ENCODE results near the gene TCTN2.

TCTN2 gene

GRCh38 chr12:123749355-123749754 lies 78.4 kb downstream of the TCTN2 start:
- TF ChIP-seq ISL1 (CRISPR knock-in tag; IDR thresholded peaks at IDR 0.05) (no peak), RARB (CRISPR knock-in tag; IDR thresholded peaks at IDR 0.05) (no peak), PATZ1 (CRISPR knock-in tag; IDR thresholded peaks at IDR 0.05; ENCODE audit: borderline replicate concordance) (no peak), BACH2 (CRISPR knock-in tag; IDR thresholded peaks at IDR 0.05; ENCODE audit: borderline replicate concordance) (no peak), TSHZ2 (CRISPR knock-in tag; IDR thresholded peaks at IDR 0.05) (no peak), ZNF565 (CRISPR knock-in tag; conservative IDR thresholded peaks at IDR 0.05; ENCODE audit: low read depth) (no peak)
- ATAC-seq: no peak

- TF ChIP-seq ZFP3 (CRISPR knock-in tag; IDR thresholded peaks at IDR 0.05): no peak
- TF ChIP-seq PPARA (CRISPR knock-in tag; IDR thresholded peaks at IDR 0.05; ENCODE audit: borderline replicate concordance): no peak
- TF ChIP-seq ISL1 (CRISPR knock-in tag; IDR thresholded peaks at IDR 0.05): no peak
- no peak for TF ChIP-seq PATZ1 (CRISPR knock-in tag; IDR thresholded peaks at IDR 0.05; ENCODE audit: borderline replicate concordance)
- TF ChIP-seq BACH2 (CRISPR knock-in tag; IDR thresholded peaks at IDR 0.05; ENCODE audit: borderline replicate concordance): no peak
- no peak for TF ChIP-seq OSR1 (CRISPR knock-in tag; IDR thresholded peaks at IDR 0.05)
- TF ChIP-seq GLIS3 (CRISPR knock-in tag; IDR thresholded peaks at IDR 0.05): no peak
- no peak for TF ChIP-seq ZNF565 (CRISPR knock-in tag; conservative IDR thresholded peaks at IDR 0.05; ENCODE audit: low read depth)
- TF ChIP-seq ARNTL (CRISPR knock-in tag; IDR thresholded peaks at IDR 0.05; ENCODE audit: borderline replicate concordance, low read depth): no peak
- no peak for TF ChIP-seq ZNF70 (CRISPR knock-in tag; IDR thresholded peaks at IDR 0.05)
- no peak for TF ChIP-seq ZNF8 (CRISPR knock-in tag; IDR thresholded peaks at IDR 0.05)
- TF ChIP-seq ZFP30 (CRISPR knock-in tag; IDR thresholded peaks at IDR 0.05): no peak
- no peak for TF ChIP-seq TSHZ2 (CRISPR knock-in tag; IDR thresholded peaks at IDR 0.05)
- no peak for TF ChIP-seq SNAI2 (CRISPR knock-in tag; IDR thresholded peaks at IDR 0.05)
- TF ChIP-seq TCF4 (CRISPR knock-in tag; IDR thresholded peaks at IDR 0.05; ENCODE audit: borderline replicate concordance): no peak
- no peak for TF ChIP-seq ESRRG (CRISPR knock-in tag; IDR thresholded peaks at IDR 0.05)
- no peak for TF ChIP-seq CREB5 (CRISPR knock-in tag; IDR thresholded peaks at IDR 0.05; ENCODE audit: low read depth)
- ATAC-seq: no peak
Observed at GRCh38 chr12:123750159-123750656, 79.3 kb downstream of the TCTN2 start.

GRCh38 chr12:123752046-123752445 lies 81.1 kb downstream of the TCTN2 start:
- TF ChIP-seq ZNF70 (CRISPR knock-in tag; IDR thresholded peaks at IDR 0.05): no peak
- no peak for TF ChIP-seq ISL1 (CRISPR knock-in tag; IDR thresholded peaks at IDR 0.05)
- TF ChIP-seq ZFP3 (CRISPR knock-in tag; IDR thresholded peaks at IDR 0.05): no peak
- no peak for TF ChIP-seq ZFP30 (CRISPR knock-in tag; IDR thresholded peaks at IDR 0.05)
- no peak for ATAC-seq

Measured in SK-N-SH treated with all-trans-retinoic acid at 6 μM for 48 hours (cell line).